SJSA1 (cell line): ENCODE data around the gene PRPSAP1. TPM values are rescaled to one million over a fixed set of nuclear protein-coding genes. Genes with fewer than 3 reads are reported as not detected.

Source experiments
- DNase-seq, 2 experiments: peaks; one replicate each; pipeline ENCODE4 v3.0.0-alpha.2; 2015 to 2020; ENCODE audit warnings: low spot score in 2 of 2, low read depth in 1 of 2
- H3K27ac ChIP-seq: fragments of 250-450 bp; sonication (Bioruptor Pico); 2 replicates; pipeline ENCODE4 v1.5.1; 2020; ENCODE audit warnings: mild to moderate bottlenecking, moderate library complexity
- H3K27me3 ChIP-seq: fragments of 250-450 bp; sonication (Bioruptor Pico); replicated peaks from 2 replicates; pipeline ENCODE4 v1.5.1; 2020; ENCODE audit warnings: mild to moderate bottlenecking, moderate library complexity
- H3K36me3 ChIP-seq: fragments of 250-450 bp; sonication (Bioruptor Pico); 2 replicates; pipeline ENCODE4 v1.5.1; 2020; ENCODE audit warnings: mild to moderate bottlenecking
- H3K4me1 ChIP-seq: fragments of 250-450 bp; sonication (Bioruptor Pico); replicated peaks from 2 replicates; pipeline ENCODE4 v1.6.1; 2021; ENCODE audit warnings: mild to moderate bottlenecking
- H3K4me3 ChIP-seq: fragments of 250-450 bp; sonication (Bioruptor Pico); 2 replicates; pipeline ENCODE4 v1.5.1; 2020; ENCODE audit warnings: mild to moderate bottlenecking
- H3K9me3 ChIP-seq: fragments of 250-450 bp; sonication (Bioruptor Pico); replicated peaks from 2 replicates; pipeline ENCODE4 v1.5.1; 2020; ENCODE audit warnings: mild to moderate bottlenecking
- total RNA-seq: library from RNA; depleted of rRNA; stranded (reverse); fragments of >200 nt; shearing (Covaris generic); gene quantifications from 2 replicates; pipeline ENCODE4 v1.2.3, GENCODE V29; 2014

PRPSAP1 gene
- total RNA-seq, 1 experiment from 2014 or later: 65.4 TPM

DNA sequence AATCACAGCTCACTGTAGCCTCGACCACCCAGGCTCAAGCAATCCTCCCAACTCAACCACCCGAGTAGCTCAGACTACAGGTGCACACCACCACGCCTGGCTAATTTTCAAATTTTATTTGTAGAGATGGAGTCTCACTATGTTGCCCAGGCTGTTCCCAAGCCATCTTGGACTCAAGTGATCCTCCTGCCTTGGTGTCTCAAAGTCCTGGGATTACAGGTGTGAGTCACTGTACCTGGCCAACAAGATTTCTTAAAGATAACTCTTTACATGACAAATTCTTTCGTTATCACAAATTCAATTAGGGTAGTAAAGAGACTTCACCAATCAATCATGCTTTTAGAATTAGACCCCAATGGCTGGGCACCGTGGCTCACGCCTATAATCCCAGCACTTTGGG is 12.4 kb downstream of the PRPSAP1 start:
- Histone ChIP-seq H3K9me3 (no peaks in the 10 kb centered on the region), H3K4me3 (no peak overlapping the region), H3K27me3 (no peaks in the 10 kb centered on the region), H3K4me1 (peaks cover 14% of the 10 kb centered on the region), H3K27ac (no peak overlapping the region), H3K36me3 (peaks cover 62% of the 10 kb centered on the region)
- no peak for DNase-seq

GRCh38 chr17:76337413-76337777 is 16.3 kb downstream of the PRPSAP1 start:
- H3K27ac ChIP-seq: peak overlapping the region; percentile 14
- peak in 1 of 2 experiments; percentile 48 for DNase-seq

DNA sequence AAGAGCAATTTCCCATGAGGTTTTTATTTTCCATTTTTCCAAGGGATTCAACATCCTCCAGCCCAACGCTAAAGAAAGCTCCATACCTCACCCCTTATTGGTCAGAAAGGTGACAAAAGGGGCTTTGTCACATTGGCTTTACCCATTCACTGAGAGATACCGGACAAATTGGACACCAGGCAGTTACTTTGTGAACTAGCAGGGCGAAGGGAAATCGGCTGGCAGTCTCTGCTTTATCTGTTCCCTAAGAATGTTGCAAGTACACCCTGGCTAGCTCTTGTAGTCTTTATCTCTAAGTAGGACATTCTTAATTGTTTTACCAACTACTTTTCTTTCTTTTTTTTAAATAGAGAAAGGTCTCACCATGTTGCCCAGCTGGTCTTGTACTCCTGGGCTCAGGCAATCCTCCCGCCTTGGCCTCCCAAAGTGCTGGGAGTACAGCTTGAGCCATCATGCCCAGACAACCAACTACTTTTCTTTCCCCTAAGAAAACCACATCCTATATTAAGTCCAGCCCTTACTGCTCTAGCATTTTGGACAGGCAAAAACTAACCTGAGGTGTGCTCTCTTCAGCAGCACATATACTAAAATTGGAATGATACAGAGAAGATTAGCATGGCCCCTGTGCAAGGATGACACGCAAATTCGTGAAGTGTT is 16.8 kb downstream of the PRPSAP1 start:
- Histone ChIP-seq H3K27ac (peak overlapping the region; percentile 14), H3K4me3 (no peak overlapping the region), H3K27me3 (no peaks in the 10 kb centered on the region), H3K4me1 (peaks cover 45% of the 10 kb centered on the region), H3K36me3 (peaks cover 43% of the 10 kb centered on the region), H3K9me3 (no peaks in the 10 kb centered on the region)
- no peak for DNase-seq

More at GRCh38 chr17:76337413-76337777, 16.3 kb downstream of the PRPSAP1 start:
- Histone ChIP-seq H3K9me3 (no peaks in the 10 kb centered on the region), H3K4me3 (no peak overlapping the region), H3K4me1 (peaks cover 45% of the 10 kb centered on the region), H3K36me3 (peaks cover 42% of the 10 kb centered on the region), H3K27me3 (no peaks in the 10 kb centered on the region)

GRCh38 chr17:76335716-76336381 is 17.9 kb downstream of the PRPSAP1 start:
- peak overlapping the region; percentile 76 for H3K27ac ChIP-seq
- DNase-seq: no peak
- H3K9me3 ChIP-seq: no peaks in the 10 kb centered on the region
- H3K27me3 ChIP-seq: no peaks in the 10 kb centered on the region
- H3K4me1 ChIP-seq: peaks cover 45% of the 10 kb centered on the region
- peaks cover 46% of the 10 kb centered on the region for H3K36me3 ChIP-seq
- no peak overlapping the region for H3K4me3 ChIP-seq

DNA sequence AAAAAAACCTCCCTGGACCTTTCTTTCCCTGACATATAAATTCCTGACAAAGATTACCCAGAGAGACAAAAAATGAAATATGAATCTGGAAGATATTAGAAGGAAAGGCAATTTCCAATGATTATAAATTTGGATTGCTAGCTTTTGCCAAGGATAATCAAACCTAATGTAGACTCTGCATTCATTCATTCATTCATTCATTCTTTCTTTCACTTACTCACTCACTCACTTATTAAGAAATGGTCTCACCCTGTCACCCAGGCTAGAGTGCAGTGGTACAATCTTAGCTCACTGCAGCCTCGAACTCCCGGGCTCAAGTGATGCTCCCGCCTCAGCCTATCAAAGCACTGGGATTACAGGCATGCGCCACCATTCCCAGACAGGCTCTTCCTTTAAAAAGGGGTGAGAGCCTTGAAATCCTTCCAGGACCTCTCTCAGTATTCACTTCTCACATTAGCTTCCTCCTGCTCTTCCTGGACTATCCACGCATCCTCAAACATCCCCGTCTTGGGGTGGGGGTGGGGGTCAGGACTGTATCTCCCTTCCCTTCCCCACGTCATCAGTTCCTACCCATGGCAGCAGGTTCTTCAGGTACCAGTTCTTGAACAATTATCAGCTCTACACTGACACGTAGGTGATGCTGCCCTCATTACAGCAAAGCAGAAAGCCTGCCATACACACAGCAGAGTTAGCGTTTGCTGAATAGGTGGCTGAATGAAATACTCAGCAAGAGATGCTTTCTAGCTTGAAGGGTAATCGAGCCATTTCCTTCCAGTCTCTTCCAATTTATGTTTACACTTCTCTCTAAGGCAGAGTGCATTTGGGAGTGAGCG is 19.8 kb downstream of the PRPSAP1 start:
- Histone ChIP-seq H3K36me3 (peaks cover 51% of the 10 kb centered on the region), H3K27me3 (no peaks in the 10 kb centered on the region), H3K27ac (peak overlapping the region; percentile 76), H3K4me1 (peaks cover 45% of the 10 kb centered on the region), H3K9me3 (no peaks in the 10 kb centered on the region), H3K4me3 (no peak overlapping the region)
- peak in 1 of 2 experiments; percentile 19 for DNase-seq

DNA sequence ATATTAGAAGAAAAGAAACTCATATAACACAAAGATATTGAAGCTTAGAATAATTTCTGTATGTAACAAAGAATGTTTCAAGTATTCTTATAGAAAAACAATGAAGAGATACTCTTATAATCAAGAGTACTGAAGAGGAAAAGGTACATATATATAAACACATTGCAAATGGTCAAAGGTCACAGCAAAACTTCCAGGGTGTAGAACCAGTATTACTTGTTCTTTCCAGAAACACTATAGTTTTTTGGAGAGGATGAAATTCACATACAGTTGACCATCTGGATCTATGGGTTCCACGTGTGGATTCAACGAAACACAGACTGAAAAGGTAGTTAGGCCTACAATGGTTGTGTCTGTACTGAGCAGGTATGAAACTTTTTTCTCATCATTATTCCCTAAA is 22.6 kb downstream of the PRPSAP1 start:
- no peak for DNase-seq
- H3K4me1 ChIP-seq: peaks cover 31% of the 10 kb centered on the region
- peaks cover 73% of the 10 kb centered on the region for H3K36me3 ChIP-seq
- no peak overlapping the region for H3K27ac ChIP-seq
- no peak overlapping the region for H3K4me3 ChIP-seq
- no peaks in the 10 kb centered on the region for H3K27me3 ChIP-seq
- no peaks in the 10 kb centered on the region for H3K9me3 ChIP-seq

DNA sequence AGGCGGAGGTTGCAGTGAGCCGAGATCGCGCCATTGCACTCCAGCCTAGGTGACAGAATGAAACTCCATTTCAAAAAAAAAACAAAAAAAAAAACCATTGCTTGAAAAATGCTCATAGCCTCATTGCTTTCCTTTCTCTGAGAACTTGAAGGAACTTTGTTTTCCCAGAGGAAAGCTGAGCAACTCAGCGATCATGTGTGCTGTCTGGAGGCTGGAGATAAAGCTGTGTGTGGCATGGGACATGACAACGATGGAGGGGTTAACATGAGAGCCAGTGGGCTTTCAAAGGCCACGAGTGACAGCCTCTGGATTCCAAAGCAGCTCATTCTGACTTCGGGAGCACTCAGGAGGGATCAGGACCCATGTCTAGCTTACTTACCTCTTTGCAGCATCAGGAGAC is 24.1 kb downstream of the PRPSAP1 start:
- Histone ChIP-seq H3K4me3 (no peak overlapping the region), H3K36me3 (peaks cover 77% of the 10 kb centered on the region), H3K27ac (no peak overlapping the region), H3K4me1 (peaks cover 17% of the 10 kb centered on the region), H3K27me3 (no peaks in the 10 kb centered on the region), H3K9me3 (no peaks in the 10 kb centered on the region)
- DNase-seq: no peak

DNA sequence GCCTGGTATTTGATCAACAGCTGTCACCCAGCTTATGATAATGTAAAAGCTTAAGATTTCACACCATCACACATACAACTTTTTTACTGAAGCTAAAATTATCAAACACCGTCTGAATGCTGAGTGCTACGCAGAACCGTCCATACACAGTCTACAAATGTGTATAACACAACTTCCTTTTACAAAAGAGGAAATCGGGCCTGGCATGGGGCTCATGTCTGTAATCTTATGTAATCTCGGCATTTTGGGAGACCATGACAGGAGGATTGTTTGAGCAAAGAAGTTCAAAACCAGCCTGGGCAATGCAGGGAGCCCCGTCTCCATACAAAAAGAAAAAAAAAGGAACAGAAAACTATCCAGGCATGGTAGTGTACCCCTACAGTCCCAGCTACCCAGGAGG is 26.0 kb downstream of the PRPSAP1 start:
- H3K27ac ChIP-seq: no peak overlapping the region
- H3K27me3 ChIP-seq: no peaks in the 10 kb centered on the region
- H3K4me3 ChIP-seq: no peak overlapping the region
- peaks cover 89% of the 10 kb centered on the region for H3K36me3 ChIP-seq
- DNase-seq: no peak
- no peaks in the 10 kb centered on the region for H3K4me1 ChIP-seq
- H3K9me3 ChIP-seq: no peaks in the 10 kb centered on the region

GRCh38 chr17:76326306-76326705 is 27.4 kb downstream of the PRPSAP1 start:
- no peak for DNase-seq
- Histone ChIP-seq H3K27ac (no peak overlapping the region), H3K27me3 (no peaks in the 10 kb centered on the region)

DNA sequence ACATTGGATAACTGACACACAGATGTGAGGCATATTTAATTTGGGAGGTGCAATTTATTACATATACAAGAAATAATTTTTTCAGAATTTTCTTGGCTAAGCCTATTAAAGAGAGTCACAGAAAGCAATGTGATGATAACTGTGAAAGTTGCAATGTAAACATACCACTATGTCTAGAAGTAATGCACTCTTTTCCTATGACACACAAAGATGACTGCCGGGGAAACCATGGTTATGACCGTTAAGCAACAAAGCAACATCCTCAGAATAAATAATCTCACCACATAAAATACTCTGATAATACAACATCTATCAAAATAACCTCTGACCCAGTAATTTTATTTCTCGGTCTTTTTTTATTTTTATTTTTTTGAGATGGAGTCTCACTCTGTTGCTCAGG is 35.1 kb downstream of the PRPSAP1 start:
- no peak for DNase-seq
- Histone ChIP-seq H3K4me3 (no peak overlapping the region), H3K36me3 (peaks cover 68% of the 10 kb centered on the region), H3K27me3 (no peaks in the 10 kb centered on the region), H3K4me1 (peaks cover 8% of the 10 kb centered on the region; the same call in 1 of the 2 replicates), H3K9me3 (no peaks in the 10 kb centered on the region), H3K27ac (peak overlapping the region; percentile 13; the same call in 1 of the 2 replicates)

More at GRCh38 chr17:76326306-76326705, 27.4 kb downstream of the PRPSAP1 start:
- Histone ChIP-seq H3K9me3 (no peaks in the 10 kb centered on the region), H3K36me3 (peaks cover 92% of the 10 kb centered on the region), H3K4me1 (no peaks in the 10 kb centered on the region), H3K4me3 (no peak overlapping the region)

- no peak for DNase-seq
- H3K4me1 ChIP-seq: peaks cover 8% of the 10 kb centered on the region; the same call in 1 of the 2 replicates
- H3K27ac ChIP-seq: no peak overlapping the region
- peaks cover 68% of the 10 kb centered on the region for H3K36me3 ChIP-seq
- no peaks in the 10 kb centered on the region for H3K9me3 ChIP-seq
- H3K4me3 ChIP-seq: no peak overlapping the region
- H3K27me3 ChIP-seq: no peaks in the 10 kb centered on the region
Measured at GRCh38 chr17:76317535-76317934, 36.2 kb downstream of the PRPSAP1 start.

DNA sequence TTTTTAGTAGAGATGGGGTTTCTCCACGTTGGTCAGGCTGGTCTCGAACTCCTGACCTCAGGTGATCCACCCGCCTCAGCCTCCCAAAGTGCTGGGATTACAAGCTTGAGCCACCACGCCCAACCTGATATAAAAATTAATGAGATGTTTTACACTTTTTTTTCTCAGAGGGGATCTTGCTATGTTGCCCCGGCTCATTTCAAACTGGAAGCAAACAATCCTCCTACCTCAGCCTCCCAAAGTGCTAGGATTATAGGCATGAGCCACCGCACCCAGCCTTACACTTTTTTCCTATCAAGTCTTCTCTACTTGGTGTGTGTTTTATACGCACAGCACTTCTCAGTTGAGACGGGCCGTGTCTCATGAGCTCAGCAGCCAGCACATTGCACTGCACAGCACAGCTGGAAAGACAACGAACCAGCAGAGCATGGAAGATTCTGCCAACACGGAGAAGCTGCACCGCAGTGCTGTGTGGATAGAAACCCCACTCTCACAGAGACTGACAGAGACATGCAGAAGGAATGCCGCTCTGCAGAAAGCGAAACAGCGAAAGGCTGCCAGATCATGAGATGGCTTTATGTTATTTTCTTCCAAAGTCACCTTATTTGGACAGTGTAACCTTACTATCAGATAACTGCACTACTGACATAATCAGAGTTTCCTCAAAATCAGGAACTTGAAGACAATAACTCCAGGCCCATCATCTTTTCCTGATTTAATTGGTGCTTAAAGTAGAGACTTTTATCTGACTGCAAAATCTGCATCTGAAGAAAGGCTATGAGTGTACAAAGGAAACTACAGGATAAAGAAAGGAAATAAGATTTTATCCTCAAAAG is 39.1 kb downstream of the PRPSAP1 start:
- H3K4me1 ChIP-seq: peaks cover 8% of the 10 kb centered on the region; the same call in 1 of the 2 replicates
- no peaks in the 10 kb centered on the region for H3K27me3 ChIP-seq
- H3K9me3 ChIP-seq: no peaks in the 10 kb centered on the region
- H3K27ac ChIP-seq: no peak overlapping the region
- peaks cover 72% of the 10 kb centered on the region for H3K36me3 ChIP-seq
- no peak overlapping the region for H3K4me3 ChIP-seq
- DNase-seq: no peak

DNA sequence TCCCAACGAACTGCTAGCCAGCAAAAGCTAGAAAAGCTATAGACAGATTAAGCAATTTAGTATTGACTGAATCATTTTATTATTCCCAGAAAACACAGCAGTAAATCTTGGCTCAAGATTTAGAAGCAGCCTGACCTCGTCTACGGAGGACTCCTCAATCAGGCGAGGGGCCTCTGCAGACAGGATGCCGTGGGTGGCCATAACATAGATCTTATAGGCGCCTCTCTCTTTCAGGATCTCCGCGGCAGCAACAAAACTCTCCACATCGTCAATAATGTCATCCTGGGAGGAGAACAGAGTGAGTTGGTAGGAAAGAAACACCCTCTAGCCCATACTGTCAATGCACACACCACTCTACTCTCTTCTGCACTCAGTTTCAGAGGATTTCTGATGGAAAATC is 41.0 kb downstream of the PRPSAP1 start:
- DNase-seq: no peak
- Histone ChIP-seq H3K27me3 (no peaks in the 10 kb centered on the region), H3K4me3 (no peak overlapping the region), H3K36me3 (peaks cover 73% of the 10 kb centered on the region), H3K4me1 (0 out of 2 replicates have a peak, but pooled peaks cover 3% of the 10 kb centered on the region), H3K9me3 (no peaks in the 10 kb centered on the region), H3K27ac (no peak overlapping the region)
